Measurements from ENCODE around the gene ANKS3.

Gene ANKS3

DNA sequence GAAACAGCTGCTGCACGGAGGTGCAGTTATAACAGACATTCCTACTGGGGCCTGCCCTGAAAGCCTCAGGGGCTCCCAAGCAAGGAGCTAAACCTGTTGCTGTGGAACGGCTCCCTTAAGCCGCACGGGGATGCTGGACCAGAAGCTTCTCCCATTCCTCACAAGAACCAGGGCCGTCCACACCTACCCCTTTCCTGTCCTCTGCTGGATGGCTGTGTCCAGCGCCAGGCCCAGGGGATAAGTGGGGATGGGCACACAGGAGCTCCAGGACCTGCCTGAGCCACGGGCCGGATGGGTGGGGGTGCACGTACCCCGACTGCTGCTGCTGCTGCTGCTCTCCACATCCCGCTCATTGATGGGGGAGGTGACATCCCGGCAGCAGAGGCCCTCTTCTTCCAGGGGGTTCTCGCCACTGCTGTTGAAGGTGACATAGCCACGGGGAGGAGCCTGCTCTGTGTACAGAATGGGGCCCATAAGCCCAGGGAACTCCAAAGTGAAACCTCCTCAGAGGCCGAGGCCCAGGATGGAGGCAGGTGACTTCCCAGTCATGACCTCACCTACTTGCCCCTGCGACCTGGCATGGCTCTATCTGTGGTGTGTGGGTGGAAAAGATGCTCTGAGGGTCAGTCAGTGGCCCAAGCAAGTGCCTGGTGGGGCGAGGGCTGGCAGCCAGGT, 32.1 kb downstream of the ANKS3 start:
- ChIA-PET POLR2A (no interaction called here), CTCF (no interaction called here)
- no peak for DNase-seq (ENCODE audit: extremely low spot score)
- TF ChIP-seq LEF1 (IDR thresholded peaks at IDR 0.05; ENCODE audit: borderline replicate concordance), result no peak
- TF ChIP-seq FOXM1 (IDR thresholded peaks at IDR 0.05; ENCODE audit: borderline replicate concordance), result no peak
- TF ChIP-seq ELF4 (IDR thresholded peaks at IDR 0.05), result no peak
- TF ChIP-seq L3MBTL2 (conservative IDR thresholded peaks at IDR 0.05), result no peak
- no peak for TF ChIP-seq BHLHE40 (IDR thresholded peaks at IDR 0.05; ENCODE audit: borderline replicate concordance)
- TF ChIP-seq ARNT (IDR thresholded peaks at IDR 0.05), result no peak
- TF ChIP-seq SP1 (IDR thresholded peaks at IDR 0.05), result no peak
- no peak for TF ChIP-seq TARDBP (IDR thresholded peaks at IDR 0.05)
- no peak for TF ChIP-seq NFRKB (IDR thresholded peaks at IDR 0.05)
- TF ChIP-seq, protein P1, sequence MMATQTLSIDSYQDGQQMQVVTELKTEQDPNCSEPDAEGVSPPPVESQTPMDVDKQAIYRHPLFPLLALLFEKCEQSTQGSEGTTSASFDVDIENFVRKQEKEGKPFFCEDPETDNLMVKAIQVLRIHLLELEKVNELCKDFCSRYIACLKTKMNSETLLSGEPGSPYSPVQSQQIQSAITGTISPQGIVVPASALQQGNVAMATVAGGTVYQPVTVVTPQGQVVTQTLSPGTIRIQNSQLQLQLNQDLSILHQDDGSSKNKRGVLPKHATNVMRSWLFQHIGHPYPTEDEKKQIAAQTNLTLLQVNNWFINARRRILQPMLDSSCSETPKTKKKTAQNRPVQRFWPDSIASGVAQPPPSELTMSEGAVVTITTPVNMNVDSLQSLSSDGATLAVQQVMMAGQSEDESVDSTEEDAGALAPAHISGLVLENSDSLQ (IDR thresholded peaks at IDR 0.05), result no peak
- no peak for TF ChIP-seq CTBP1 (IDR thresholded peaks at IDR 0.05; ENCODE audit: borderline replicate concordance)
- TF ChIP-seq ZNF384 (IDR thresholded peaks at IDR 0.05), result no peak
- no peak for TF ChIP-seq SUZ12 (IDR thresholded peaks at IDR 0.05)
- no peak for TF ChIP-seq FOXA1 (IDR thresholded peaks at IDR 0.05)

DNA sequence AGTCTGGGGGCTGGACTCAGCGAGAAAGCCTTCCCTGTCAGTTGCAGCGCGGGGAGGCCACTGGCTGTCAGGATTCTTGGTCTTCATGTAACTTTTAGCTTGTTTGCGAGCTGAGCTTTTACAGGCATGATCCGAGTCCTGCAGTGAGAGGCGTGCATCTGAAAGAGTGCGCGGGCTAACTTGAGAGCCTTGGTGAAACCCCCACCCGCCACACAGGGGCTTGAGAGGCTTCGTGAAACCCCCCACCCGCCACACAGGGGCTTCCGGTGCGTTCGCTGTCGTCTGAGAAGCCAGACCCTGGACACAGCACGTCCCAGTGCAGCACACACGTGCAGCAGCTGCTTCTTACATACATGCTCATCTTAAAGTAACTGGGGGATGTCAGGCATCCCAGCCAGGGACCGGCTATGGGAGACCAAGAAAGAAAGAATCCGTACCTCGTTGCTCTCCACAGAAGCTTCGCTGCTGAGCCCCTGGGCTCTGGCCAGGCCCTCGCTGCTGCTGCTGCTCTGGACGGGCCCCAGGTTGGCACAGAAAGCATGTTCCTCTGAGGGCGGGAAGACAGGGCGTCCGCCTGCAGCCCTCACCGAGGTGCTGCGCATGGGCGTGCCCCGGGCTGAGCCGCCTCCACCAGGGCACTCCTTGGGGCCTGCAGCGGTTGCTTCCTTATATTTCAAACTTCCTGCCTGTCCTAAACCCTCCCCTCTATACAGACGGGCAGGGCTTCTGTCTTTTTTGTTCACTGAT, 32.9 kb downstream of the ANKS3 start:
- TF ChIP-seq FOXK2 (IDR thresholded peaks at IDR 0.05) (no peak), HDGF (IDR thresholded peaks at IDR 0.05; ENCODE audit: borderline replicate concordance) (no peak), LEF1 (IDR thresholded peaks at IDR 0.05; ENCODE audit: borderline replicate concordance) (no peak), ELF4 (IDR thresholded peaks at IDR 0.05) (no peak), NFRKB (IDR thresholded peaks at IDR 0.05) (no peak), FOXA1 (IDR thresholded peaks at IDR 0.05) (no peak), FOXM1 (IDR thresholded peaks at IDR 0.05; ENCODE audit: borderline replicate concordance) (no peak), BHLHE40 (IDR thresholded peaks at IDR 0.05; ENCODE audit: borderline replicate concordance) (no peak), SUZ12 (IDR thresholded peaks at IDR 0.05) (no peak), SP1 (IDR thresholded peaks at IDR 0.05) (no peak), CTBP1 (IDR thresholded peaks at IDR 0.05; ENCODE audit: borderline replicate concordance) (no peak), ARNT (IDR thresholded peaks at IDR 0.05) (no peak)
- TF ChIP-seq, protein P1 (IDR thresholded peaks at IDR 0.05), result no peak
- POLR2A ChIA-PET, result no interaction called here
- CTCF ChIA-PET, result no interaction called here
- DNase-seq (ENCODE audit: extremely low spot score), result no peak

DNA sequence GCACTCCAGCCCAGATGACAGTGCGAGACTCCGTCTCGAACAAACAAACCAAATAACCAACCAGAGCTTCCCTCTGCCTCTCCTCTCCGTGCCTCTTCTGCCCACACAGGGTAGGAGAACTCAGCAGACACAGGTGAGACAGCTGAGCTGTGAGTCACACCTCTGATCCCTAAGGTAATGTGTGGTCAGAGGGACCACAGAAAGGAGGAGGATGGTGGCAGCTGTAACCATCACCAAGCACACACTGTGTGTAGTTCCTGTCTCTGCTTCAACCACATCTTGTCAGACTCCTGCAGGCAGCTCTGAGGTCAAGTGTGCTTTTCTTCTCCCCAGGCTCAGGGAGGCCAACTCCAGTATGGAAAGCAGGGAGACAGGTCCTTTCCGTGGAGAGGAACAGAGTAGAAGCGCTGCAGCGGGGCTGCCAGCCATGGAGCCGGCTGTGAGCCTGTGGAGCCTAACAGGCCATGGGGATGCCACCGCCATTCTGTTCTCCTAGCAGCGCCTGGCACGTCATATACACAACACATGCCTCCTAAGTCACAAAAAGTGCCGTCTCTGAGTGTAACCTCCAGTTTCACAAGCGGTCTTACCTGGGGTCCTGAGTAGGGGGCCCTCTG, 33.6 kb downstream of the ANKS3 start:
- TF ChIP-seq SUZ12 (IDR thresholded peaks at IDR 0.05), result no peak
- TF ChIP-seq, protein P1 (IDR thresholded peaks at IDR 0.05), result no peak
- TF ChIP-seq TARDBP (IDR thresholded peaks at IDR 0.05), result no peak
- no peak for TF ChIP-seq FOXK2 (IDR thresholded peaks at IDR 0.05)
- no peak for TF ChIP-seq BHLHE40 (IDR thresholded peaks at IDR 0.05; ENCODE audit: borderline replicate concordance)
- no peak for TF ChIP-seq LEF1 (IDR thresholded peaks at IDR 0.05; ENCODE audit: borderline replicate concordance)
- no peak for TF ChIP-seq L3MBTL2 (conservative IDR thresholded peaks at IDR 0.05)
- no peak for TF ChIP-seq CTBP1 (IDR thresholded peaks at IDR 0.05; ENCODE audit: borderline replicate concordance)
- TF ChIP-seq NFRKB (IDR thresholded peaks at IDR 0.05), result no peak
- no peak for TF ChIP-seq FOXA1 (IDR thresholded peaks at IDR 0.05)
- TF ChIP-seq ARNT (IDR thresholded peaks at IDR 0.05), result no peak
- no peak for TF ChIP-seq SP1 (IDR thresholded peaks at IDR 0.05)
- no peak for TF ChIP-seq ZNF384 (IDR thresholded peaks at IDR 0.05)
- TF ChIP-seq HDGF (IDR thresholded peaks at IDR 0.05; ENCODE audit: borderline replicate concordance), result no peak
- TF ChIP-seq FOXM1 (IDR thresholded peaks at IDR 0.05; ENCODE audit: borderline replicate concordance), result no peak
- TF ChIP-seq ELF4 (IDR thresholded peaks at IDR 0.05), result no peak
- DNase-seq (ENCODE audit: extremely low spot score), result no peak
- ChIA-PET CTCF (no interaction called here), POLR2A (no interaction called here)

DNA sequence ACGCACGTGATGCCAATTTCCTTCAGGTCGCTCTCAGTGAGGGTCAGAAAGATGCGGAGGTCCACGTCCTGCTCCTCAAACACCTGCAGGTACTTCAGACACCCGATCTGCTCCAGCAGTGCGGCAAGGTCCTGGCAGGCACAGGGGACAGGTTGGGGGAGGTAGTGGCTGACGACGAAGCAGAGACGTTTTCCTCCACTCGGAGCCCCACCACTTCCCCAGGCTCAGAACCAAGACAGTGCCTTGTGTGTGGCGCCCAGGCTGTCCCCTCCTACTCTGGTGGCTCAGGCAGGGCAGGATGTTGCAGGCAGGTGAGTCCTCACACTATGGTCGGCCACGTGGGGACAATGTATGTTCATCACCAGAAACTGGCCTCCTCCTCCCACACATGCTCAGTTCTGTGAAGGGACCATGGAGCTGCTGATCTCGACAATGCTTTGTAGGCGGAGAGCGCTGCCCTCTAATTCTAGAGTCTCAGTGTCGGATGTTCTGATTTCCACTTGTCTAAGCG, 35.0 kb downstream of the ANKS3 start:
- POLR2A ChIA-PET, result no interaction called here
- CTCF ChIA-PET, result no interaction called here
- no peak for TF ChIP-seq FOXM1 (IDR thresholded peaks at IDR 0.05; ENCODE audit: borderline replicate concordance)
- no peak for TF ChIP-seq TARDBP (IDR thresholded peaks at IDR 0.05)
- TF ChIP-seq CTBP1 (IDR thresholded peaks at IDR 0.05; ENCODE audit: borderline replicate concordance), result no peak
- TF ChIP-seq L3MBTL2 (conservative IDR thresholded peaks at IDR 0.05), result no peak
- no peak for TF ChIP-seq ZNF384 (IDR thresholded peaks at IDR 0.05)
- TF ChIP-seq BHLHE40 (IDR thresholded peaks at IDR 0.05; ENCODE audit: borderline replicate concordance), result no peak
- TF ChIP-seq ELF4 (IDR thresholded peaks at IDR 0.05), result no peak
- TF ChIP-seq, protein P1 (IDR thresholded peaks at IDR 0.05), result no peak
- no peak for TF ChIP-seq SUZ12 (IDR thresholded peaks at IDR 0.05)
- TF ChIP-seq SP1 (IDR thresholded peaks at IDR 0.05), result no peak
- no peak for TF ChIP-seq LEF1 (IDR thresholded peaks at IDR 0.05; ENCODE audit: borderline replicate concordance)
- no peak for TF ChIP-seq FOXA1 (IDR thresholded peaks at IDR 0.05)
- no peak for TF ChIP-seq HDGF (IDR thresholded peaks at IDR 0.05; ENCODE audit: borderline replicate concordance)
- no peak for TF ChIP-seq FOXK2 (IDR thresholded peaks at IDR 0.05)
- TF ChIP-seq ARNT (IDR thresholded peaks at IDR 0.05), result no peak
- TF ChIP-seq NFRKB (IDR thresholded peaks at IDR 0.05), result no peak
- DNase-seq (ENCODE audit: extremely low spot score), result no peak

Data from HEK293T (cell line).